Measurements from ENCODE around the gene BTN1A1.

BTN1A1 gene

GRCh38 chr6:26554697-26555504 is 54.8 kb downstream of the BTN1A1 start:
- Histone ChIP-seq H3K27me3 (ENCODE audit: low read depth, low read length) (no peaks in the 10 kb centered on the region), H3K9me3 (ENCODE audit: control insufficient read depth in 1 of 2, low read length in 2 of 2) (no peaks in the 10 kb centered on the region), H3K27ac (ENCODE audit: low read length) (peak overlapping the region; percentile 10), H3K4me3 (ENCODE audit: low read depth in 1 of 2, low read length in 2 of 2) (peak overlapping the region; percentile 74 to 82), H3K4me1 (ENCODE audit: control insufficient read depth in 1 of 2, insufficient read depth in 2 of 2, low read length in 2 of 2) (no peaks in the 10 kb centered on the region), H3K36me3 (ENCODE audit: control insufficient read depth in 1 of 2, insufficient read depth in 2 of 2, low read length in 2 of 2) (no peaks in the 10 kb centered on the region)

GRCh38 chr6:26555505-26556262 is 55.6 kb downstream of the BTN1A1 start:
- no peaks in the 10 kb centered on the region for H3K27me3 ChIP-seq (ENCODE audit: low read depth, low read length)
- H3K36me3 ChIP-seq (ENCODE audit: control insufficient read depth in 1 of 2, insufficient read depth in 2 of 2, low read length in 2 of 2) = no peaks in the 10 kb centered on the region
- H3K27ac ChIP-seq (ENCODE audit: low read length) = no peak overlapping the region
- H3K9me3 ChIP-seq (ENCODE audit: control insufficient read depth in 1 of 2, low read length in 2 of 2) = no peaks in the 10 kb centered on the region
- peak overlapping the region in 1 of 2 donors; percentile 82 for H3K4me3 ChIP-seq (ENCODE audit: low read depth in 1 of 2, low read length in 2 of 2)
- H3K4me1 ChIP-seq (ENCODE audit: control insufficient read depth in 1 of 2, insufficient read depth in 2 of 2, low read length in 2 of 2) = no peaks in the 10 kb centered on the region

GRCh38 chr6:26556263-26557070 is 56.4 kb downstream of the BTN1A1 start:
- no peaks in the 10 kb centered on the region for H3K36me3 ChIP-seq (ENCODE audit: control insufficient read depth in 1 of 2, insufficient read depth in 2 of 2, low read length in 2 of 2)
- no peaks in the 10 kb centered on the region for H3K27me3 ChIP-seq (ENCODE audit: low read depth, low read length)
- no peak overlapping the region for H3K4me3 ChIP-seq (ENCODE audit: low read depth in 1 of 2, low read length in 2 of 2)
- H3K4me1 ChIP-seq (ENCODE audit: control insufficient read depth in 1 of 2, insufficient read depth in 2 of 2, low read length in 2 of 2) = no peaks in the 10 kb centered on the region
- no peaks in the 10 kb centered on the region for H3K9me3 ChIP-seq (ENCODE audit: control insufficient read depth in 1 of 2, low read length in 2 of 2)
- H3K27ac ChIP-seq (ENCODE audit: low read length) = no peak overlapping the region

All from muscle layer of duodenum (tissue), 2 donors.